MM.1S (cell line): ENCODE results near the gene ZNF853.

Experiments used
- EZH2phosphoT487 ChIP-seq: fragments of 300-600 bp; sonication (generic); IDR thresholded peaks from 2 replicates; pipeline ENCODE4 v1.6.1; 2018; ENCODE audit warnings: antibody characterized with exemption, low read length
- TF ChIP-seq, protein P1 (sequence below): fragments of 300-600 bp; sonication (generic); IDR thresholded peaks from 2 replicates; pipeline ENCODE4 v1.5.1; 2016; ENCODE audit warnings: antibody characterized with exemption, low read length, mixed read lengths

- TF ChIP-seq, protein P1, sequence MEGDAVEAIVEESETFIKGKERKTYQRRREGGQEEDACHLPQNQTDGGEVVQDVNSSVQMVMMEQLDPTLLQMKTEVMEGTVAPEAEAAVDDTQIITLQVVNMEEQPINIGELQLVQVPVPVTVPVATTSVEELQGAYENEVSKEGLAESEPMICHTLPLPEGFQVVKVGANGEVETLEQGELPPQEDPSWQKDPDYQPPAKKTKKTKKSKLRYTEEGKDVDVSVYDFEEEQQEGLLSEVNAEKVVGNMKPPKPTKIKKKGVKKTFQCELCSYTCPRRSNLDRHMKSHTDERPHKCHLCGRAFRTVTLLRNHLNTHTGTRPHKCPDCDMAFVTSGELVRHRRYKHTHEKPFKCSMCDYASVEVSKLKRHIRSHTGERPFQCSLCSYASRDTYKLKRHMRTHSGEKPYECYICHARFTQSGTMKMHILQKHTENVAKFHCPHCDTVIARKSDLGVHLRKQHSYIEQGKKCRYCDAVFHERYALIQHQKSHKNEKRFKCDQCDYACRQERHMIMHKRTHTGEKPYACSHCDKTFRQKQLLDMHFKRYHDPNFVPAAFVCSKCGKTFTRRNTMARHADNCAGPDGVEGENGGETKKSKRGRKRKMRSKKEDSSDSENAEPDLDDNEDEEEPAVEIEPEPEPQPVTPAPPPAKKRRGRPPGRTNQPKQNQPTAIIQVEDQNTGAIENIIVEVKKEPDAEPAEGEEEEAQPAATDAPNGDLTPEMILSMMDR: no peak
- no peak for TF ChIP-seq EZH2phosphoT487
These were observed 6.1 kb downstream of the ZNF853 start for GRCh38 chr7:6621195-6622133.
